DND-41 (cell line): ENCODE measurements around the gene MCU.

Experiments
- EZH2 ChIP-seq: IDR thresholded peaks from 3 replicates; pipeline ENCODE4 v1.6.1; 2012; ENCODE audit warnings: borderline replicate concordance, low read depth, mild to moderate bottlenecking, moderate library complexity, low read length, inconsistent platforms; ENCODE audit not compliant: severe bottlenecking
- TF ChIP-seq, protein P1 (sequence below): IDR thresholded peaks from 2 replicates; pipeline ENCODE4 v1.5.1; 2012; ENCODE audit warnings: borderline replicate concordance, low read length, moderate library complexity, mild to moderate bottlenecking; ENCODE audit not compliant: poor library complexity, severe bottlenecking; ENCODE audit errors: extremely low read depth

DNA sequence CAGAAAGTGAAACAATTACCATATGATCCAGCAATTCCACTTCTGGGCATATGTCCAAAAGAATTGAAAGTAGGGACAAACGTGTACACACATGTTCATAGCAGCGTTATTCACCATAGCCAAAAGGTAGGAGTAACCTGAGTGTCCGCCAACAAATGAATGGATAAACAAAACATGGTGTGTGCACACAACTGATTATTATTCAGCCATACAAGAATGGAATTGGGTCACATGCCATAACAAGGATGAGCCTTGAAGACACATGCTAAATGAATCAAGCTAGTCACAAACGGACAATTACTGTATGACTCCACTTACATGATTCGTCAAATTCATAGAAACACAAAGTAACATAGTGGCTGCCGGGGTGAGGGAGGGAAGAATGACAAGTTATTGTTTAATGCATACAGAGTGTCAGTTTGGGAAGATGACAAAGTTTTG lies 197.5 kb downstream of the MCU start:
- TF ChIP-seq, protein P1, sequence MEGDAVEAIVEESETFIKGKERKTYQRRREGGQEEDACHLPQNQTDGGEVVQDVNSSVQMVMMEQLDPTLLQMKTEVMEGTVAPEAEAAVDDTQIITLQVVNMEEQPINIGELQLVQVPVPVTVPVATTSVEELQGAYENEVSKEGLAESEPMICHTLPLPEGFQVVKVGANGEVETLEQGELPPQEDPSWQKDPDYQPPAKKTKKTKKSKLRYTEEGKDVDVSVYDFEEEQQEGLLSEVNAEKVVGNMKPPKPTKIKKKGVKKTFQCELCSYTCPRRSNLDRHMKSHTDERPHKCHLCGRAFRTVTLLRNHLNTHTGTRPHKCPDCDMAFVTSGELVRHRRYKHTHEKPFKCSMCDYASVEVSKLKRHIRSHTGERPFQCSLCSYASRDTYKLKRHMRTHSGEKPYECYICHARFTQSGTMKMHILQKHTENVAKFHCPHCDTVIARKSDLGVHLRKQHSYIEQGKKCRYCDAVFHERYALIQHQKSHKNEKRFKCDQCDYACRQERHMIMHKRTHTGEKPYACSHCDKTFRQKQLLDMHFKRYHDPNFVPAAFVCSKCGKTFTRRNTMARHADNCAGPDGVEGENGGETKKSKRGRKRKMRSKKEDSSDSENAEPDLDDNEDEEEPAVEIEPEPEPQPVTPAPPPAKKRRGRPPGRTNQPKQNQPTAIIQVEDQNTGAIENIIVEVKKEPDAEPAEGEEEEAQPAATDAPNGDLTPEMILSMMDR: no peak
- no peak for TF ChIP-seq EZH2
